ENCODE data around the gene ALCAM. TPM values are rescaled to one million over a fixed set of nuclear protein-coding genes. Genes with fewer than 3 reads are reported as not detected.

Gene ALCAM
- total RNA-seq, 1 donor from 2014 or later: 3.5 TPM

GRCh38 chr3:105459566-105460290 lies 93.0 kb downstream of the ALCAM start:
- no peak for DNase-seq (ENCODE audit: missing footprints)
- intact Hi-C loops (cut with DNase I): no loop called here
- no peak for ATAC-seq

- ATAC-seq (no peak), DNase-seq (ENCODE audit: missing footprints) (no peak)
- intact Hi-C loops (cut with DNase I): no loop called here
Measured at GRCh38 chr3:105463620-105464019, 96.9 kb downstream of the ALCAM start.

DNA sequence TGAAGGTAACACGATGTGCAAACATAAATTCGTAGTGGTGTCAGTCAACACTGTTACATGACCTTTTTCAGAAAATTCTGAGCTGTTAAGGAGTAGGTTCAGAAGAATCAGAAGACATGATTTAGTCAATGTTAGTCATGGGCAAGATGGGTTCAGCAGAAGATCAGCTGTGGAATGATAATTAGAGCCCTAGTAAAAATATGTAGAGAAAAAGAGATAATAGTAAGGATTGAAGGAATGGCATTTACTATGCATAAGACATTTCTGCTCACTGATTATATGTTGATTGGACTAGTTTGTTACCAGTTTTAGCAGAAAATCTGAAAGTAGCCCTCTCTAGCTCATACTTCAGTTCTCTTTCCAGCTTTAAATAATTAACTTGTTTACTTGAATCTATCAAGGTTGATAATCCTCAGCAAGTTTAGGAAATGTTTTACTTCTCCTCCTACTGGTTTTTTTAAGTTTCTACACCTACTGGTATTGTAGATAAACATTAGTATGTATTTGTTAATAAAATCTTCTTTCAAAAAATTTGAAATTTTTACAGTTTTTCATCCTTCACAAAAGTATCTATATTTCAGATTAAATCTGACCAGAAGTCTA lies 98.6 kb downstream of the ALCAM start:
- ATAC-seq (no peak), DNase-seq (ENCODE audit: missing footprints) (no peak)
- intact Hi-C loops (cut with DNase I): no loop called here

DNA sequence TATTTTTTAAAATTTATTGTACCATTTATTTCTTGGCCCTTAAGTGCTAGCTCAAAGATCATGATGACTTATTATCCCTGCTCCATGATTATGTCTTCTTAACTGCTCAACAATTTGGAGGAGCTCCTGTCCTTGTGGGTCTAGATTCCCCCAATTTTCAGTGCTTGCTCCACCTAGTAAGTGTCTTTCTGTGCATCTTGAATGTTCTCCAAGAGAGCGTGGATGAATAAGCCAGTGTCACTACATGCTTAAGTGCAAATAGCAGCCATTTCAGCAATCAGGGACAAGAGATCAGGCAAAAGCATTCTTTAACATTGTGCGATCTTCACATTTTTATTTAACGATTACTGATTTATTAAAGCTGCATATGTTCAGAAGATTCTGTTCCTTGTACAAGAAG lies 99.4 kb downstream of the ALCAM start:
- no peak for ATAC-seq
- intact Hi-C loops (cut with DNase I): no loop called here

DNA sequence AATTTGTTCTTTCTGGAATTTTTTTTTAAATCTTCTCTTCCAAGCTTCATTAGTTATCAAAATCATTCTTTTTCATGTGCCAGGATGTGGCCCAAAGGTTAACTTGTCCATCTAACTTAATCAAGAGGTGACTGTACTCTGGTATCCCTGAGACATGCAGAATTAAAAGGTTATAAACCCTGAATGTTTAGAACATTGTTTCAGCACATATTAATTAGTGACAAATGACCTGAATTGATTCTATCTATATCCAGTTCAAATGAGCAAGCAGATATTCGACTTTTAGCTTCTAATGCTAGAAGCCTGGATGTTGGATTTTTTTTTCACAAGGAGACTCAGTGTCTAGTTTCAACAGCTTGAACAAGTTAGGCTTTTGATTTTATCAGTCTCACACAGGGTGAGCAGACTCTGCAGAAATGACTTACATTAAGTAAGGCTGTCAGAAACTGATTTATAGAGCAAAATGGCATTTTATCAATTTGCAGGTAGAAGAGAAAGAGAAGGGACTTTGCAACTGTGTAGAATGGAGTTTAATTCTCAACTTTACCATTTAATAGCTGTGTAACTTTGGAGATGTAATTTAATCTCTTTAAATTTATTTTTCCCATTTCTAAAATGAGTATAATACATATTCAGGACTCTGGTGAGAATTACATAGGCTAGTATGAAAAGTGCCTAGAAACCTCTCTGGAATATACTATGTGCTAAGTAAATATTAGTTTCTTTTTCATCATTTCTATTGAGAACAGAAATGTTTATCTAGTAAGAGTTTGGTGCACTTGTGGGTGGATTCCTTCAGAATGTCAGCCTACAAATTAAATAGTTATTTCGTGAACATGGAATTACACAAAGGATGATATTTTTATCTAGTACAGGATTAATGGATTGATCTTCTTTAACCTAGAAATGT lies 100.0 kb downstream of the ALCAM start:
- intact Hi-C loops (cut with DNase I): no loop called here
- DNase-seq (ENCODE audit: missing footprints) (no peak), ATAC-seq (no peak)

More for the DNA sequence above, 99.4 kb downstream of the ALCAM start:
- no peak for DNase-seq (ENCODE audit: missing footprints)

- ATAC-seq (no peak), DNase-seq (ENCODE audit: missing footprints) (no peak)
- intact Hi-C loops (cut with DNase I): no loop called here
Measured at GRCh38 chr3:105470851-105471250, 104.1 kb downstream of the ALCAM start.

- intact Hi-C loops (cut with DNase I): no loop called here
- ATAC-seq (no peak), DNase-seq (ENCODE audit: missing footprints) (no peak)
Measured at GRCh38 chr3:105473521-105474223, 107.0 kb downstream of the ALCAM start.

DNA sequence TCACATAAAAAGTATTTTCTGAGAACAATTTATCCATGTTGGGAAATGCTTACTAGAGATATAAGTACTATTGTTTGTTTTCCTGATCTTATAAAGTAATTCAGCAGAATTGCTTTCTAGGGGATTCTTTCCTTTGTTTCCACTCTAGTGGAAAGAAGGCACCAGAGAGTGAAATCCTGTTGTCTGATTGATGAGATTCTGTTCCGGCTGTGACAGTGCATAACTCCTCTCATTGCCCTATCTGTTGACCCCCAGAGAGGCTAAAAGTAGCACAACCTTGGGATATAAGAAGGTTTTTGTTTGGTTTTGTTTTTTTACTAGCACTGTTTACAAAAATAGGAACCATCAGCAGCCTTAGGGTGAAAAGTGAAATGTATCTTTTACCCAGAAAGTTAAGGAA lies 114.1 kb downstream of the ALCAM start:
- no peak for DNase-seq (ENCODE audit: missing footprints)
- no peak for ATAC-seq
- intact Hi-C loops (cut with DNase I): no loop called here

DNA sequence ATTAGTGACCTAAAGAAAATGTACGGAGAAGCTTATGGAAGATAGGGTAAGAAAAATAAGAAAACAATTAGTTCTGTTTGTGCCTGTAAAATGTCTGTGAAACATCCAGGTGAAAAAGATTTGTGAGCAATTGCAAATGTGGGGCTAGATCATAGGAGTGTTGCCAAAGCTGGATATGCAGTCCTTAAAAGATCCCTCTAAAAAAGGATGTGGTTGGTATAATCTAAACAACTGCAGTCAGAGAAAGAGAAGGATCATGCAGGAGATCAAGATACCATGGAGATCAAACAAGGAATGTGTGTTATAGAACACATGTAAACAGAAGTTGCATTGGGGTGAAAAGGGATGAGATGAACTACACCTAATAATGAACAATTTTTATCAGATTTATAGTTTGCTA lies 116.8 kb downstream of the ALCAM start:
- no peak for DNase-seq (ENCODE audit: missing footprints)
- ATAC-seq: no peak
- intact Hi-C loops (cut with DNase I): no loop called here

- ATAC-seq (no peak), DNase-seq (ENCODE audit: missing footprints) (no peak)
- intact Hi-C loops (cut with DNase I): no loop called here
Measured at GRCh38 chr3:105490045-105490444, 123.3 kb downstream of the ALCAM start.

DNA sequence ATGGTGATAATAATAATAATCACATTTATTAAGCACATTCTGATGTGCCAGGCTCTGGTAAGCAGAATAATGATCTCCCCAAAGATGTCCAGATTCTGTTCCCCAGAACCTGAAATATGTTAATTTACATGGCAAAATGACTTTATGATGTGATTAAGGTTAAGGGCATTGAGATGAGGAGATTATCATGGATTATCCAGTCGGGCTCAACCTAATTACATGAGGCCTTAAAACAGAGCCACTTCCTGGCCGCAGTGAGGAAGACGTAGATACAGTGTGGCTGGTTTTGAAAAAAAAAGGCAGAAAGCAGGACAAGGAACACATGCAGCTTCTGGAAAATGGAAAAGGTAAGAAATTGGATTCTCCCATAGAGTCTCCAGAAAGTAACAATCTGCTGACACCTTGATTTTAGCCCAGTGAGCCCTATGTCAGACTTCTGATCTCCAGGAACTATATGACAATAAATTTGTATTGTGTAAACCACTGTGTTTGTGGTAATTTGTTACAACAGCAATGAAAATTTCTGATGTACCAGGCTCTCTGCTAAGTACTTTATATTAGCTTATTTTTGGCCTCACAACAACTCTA lies 126.7 kb downstream of the ALCAM start:
- DNase-seq (ENCODE audit: missing footprints) (no peak), ATAC-seq (no peak)
- intact Hi-C loops (cut with DNase I): no loop called here

DNA sequence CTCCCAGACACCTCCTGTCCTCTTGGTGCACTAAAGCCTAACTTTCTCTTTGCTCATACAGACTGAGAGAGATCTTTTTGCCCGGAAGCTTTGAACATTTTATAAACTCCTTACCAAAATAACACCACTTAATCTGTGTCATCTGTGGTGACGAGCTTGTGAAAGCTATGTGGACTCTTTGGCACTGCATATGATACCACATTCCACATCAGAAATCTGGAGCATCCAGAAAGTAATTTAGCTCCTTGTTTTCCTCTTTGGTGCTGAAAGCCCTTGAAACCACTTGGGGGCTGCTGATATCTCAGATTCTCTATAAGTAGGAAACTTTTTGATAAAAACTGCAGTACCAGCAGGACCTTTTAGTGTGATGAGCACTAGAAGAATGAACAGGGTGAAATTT lies 128.3 kb downstream of the ALCAM start:
- ATAC-seq (no peak), DNase-seq (ENCODE audit: missing footprints) (no peak)
- intact Hi-C loops (cut with DNase I): no loop called here

- intact Hi-C loops (cut with DNase I): no loop called here
- DNase-seq (ENCODE audit: missing footprints) (no peak), ATAC-seq (no peak)
Measured at GRCh38 chr3:105496343-105496742, 129.6 kb downstream of the ALCAM start.

DNA sequence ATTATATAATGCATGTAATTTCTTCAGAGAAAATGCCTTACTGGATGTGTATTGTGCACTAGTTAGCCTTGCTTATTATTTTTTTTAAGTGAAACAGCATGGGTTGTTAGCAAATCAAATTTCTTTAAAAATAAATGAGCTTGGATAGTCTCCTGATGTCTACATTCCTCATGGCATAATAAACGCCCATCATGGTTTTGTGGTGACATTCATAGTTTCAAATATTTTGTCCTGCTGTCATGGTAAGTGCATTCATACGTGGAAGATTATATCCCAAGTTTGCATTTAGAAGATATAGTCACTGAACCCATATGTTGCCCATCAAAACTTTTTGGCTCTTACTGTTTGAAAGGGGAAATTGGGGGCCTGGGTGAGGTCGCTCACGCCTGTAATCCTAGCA lies 130.7 kb downstream of the ALCAM start:
- peak; percentile 14 for DNase-seq (ENCODE audit: missing footprints)
- no peak for ATAC-seq
- intact Hi-C loops (cut with DNase I): no loop called here

- intact Hi-C loops (cut with DNase I): no loop called here
- ATAC-seq (no peak), DNase-seq (ENCODE audit: missing footprints) (no peak)
Measured at GRCh38 chr3:105499961-105500360, 133.3 kb downstream of the ALCAM start.

GRCh38 chr3:105502333-105502732 lies 135.6 kb downstream of the ALCAM start:
- intact Hi-C loops (cut with DNase I): no loop called here
- DNase-seq (ENCODE audit: missing footprints): no peak

DNA sequence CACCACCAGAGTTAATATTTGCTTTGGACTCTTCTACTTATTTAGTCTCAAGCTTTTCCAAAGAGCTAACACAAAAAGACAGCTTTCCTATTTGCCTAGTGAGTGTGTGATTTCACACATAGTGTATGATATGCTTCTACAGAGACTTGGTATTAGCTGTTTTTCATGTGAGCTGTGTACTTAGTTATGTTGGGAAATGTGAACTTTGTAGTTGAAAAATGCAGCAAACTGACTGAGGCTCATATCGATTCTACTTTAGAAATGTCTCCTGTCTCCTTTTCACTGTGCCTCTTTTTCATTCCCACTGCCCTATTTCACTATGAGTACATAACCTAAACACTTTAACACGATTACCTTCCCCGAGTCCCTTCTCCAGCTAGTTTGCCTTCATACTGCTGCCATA lies 136.5 kb downstream of the ALCAM start:
- ATAC-seq (no peak), DNase-seq (ENCODE audit: missing footprints) (no peak)
- intact Hi-C loops (cut with DNase I): no loop called here

More at GRCh38 chr3:105502333-105502732, 135.6 kb downstream of the ALCAM start:
- no peak for ATAC-seq

GRCh38 chr3:105504440-105504951 lies 137.8 kb downstream of the ALCAM start:
- intact Hi-C loops (cut with DNase I): no loop called here
- ATAC-seq (no peak), DNase-seq (ENCODE audit: missing footprints) (no peak)

DNA sequence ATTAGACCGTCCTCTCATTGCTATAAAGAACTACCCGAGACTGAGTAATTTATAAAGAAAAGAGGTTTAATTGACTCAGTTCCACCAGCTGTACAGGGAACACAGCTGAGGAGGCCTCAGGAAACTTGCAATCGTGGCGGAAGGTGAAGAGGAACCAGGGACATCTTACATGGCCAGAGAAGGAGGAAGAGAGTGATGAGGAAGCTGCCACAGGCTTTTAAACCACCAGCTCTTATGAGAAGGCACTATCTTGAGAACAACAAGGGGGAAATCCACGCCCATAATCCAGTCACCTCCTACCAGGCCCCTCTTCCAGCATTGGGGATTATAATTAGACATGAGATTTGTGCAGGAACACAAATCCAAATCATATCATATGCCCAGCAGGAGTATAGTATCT lies 138.5 kb downstream of the ALCAM start:
- ATAC-seq: no peak
- no peak for DNase-seq (ENCODE audit: missing footprints)
- intact Hi-C loops (cut with DNase I): no loop called here

All from Right ventricle myocardium inferior (tissue), 1 donor.